Smooth muscle cell (in vitro differentiated cells): ENCODE data around the gene ZFHX3. TPM values are rescaled to one million over a fixed set of nuclear protein-coding genes. Genes with fewer than 3 reads are reported as not detected.
"Not testable (repeated sequence)": the region's sequence is repeated elsewhere in the genome, so short reads cannot be mapped to it uniquely, and the experiment has no call there.

Experiments
- DNase-seq: peaks from one replicate; lab custom pipeline; 2025; ENCODE audit not compliant: unreplicated experiment; lab: John Stamatoyannopoulos, UW
- H2AFZ ChIP-seq: fragments of 200-600 bp; sonication (generic); 2 replicates; pipeline ENCODE4 v1.6.0; 2016; ENCODE audit warnings: antibody characterized with exemption, low read depth, mild to moderate bottlenecking
- H3F3A ChIP-seq: fragments of 200-600 bp; sonication (generic); 2 replicates; pipeline ENCODE4 v1.6.0; 2017; ENCODE audit warnings: antibody characterized with exemption, low read depth
- H3K27ac ChIP-seq: fragments of 200-600 bp; sonication (generic); 2 replicates; pipeline ENCODE4 v1.5.1; 2016; ENCODE audit warnings: low read depth, mild to moderate bottlenecking
- H3K27me3 ChIP-seq: fragments of 200-600 bp; sonication (generic); 2 replicates; pipeline ENCODE4 v1.6.1; 2016; ENCODE audit warnings: low read depth, mild to moderate bottlenecking
- H3K36me3 ChIP-seq: fragments of 200-600 bp; sonication (generic); 2 replicates; pipeline ENCODE4 v1.5.1; 2016; ENCODE audit warnings: low read depth
- H3K4me1 ChIP-seq: fragments of 200-600 bp; sonication (generic); 2 replicates; pipeline ENCODE4 v1.5.1; 2016; ENCODE audit warnings: low read depth
- H3K4me2 ChIP-seq: fragments of 200-600 bp; sonication (generic); 2 replicates; pipeline ENCODE4 v1.6.0; 2016; ENCODE audit warnings: mild to moderate bottlenecking
- H3K4me3 ChIP-seq: fragments of 200-600 bp; sonication (generic); 2 replicates; pipeline ENCODE4 v1.5.1; 2016; ENCODE audit warnings: mild to moderate bottlenecking
- H3K79me2 ChIP-seq: fragments of 200-600 bp; sonication (generic); 2 replicates; pipeline ENCODE4 v1.6.0; 2016; ENCODE audit warnings: low read depth, mild to moderate bottlenecking
- H3K9ac ChIP-seq: fragments of 200-600 bp; sonication (generic); 2 replicates; pipeline ENCODE4 v1.6.0; 2016; ENCODE audit warnings: low read depth
- H3K9me3 ChIP-seq: fragments of 200-600 bp; sonication (generic); replicated peaks from 2 replicates; pipeline ENCODE4 v1.5.1; 2016; ENCODE audit warnings: low read depth
- H4K20me1 ChIP-seq: fragments of 200-600 bp; sonication (generic); 2 replicates; pipeline ENCODE4 v1.6.0; 2016; ENCODE audit warnings: low read depth
- CTCF ChIP-seq: fragments of 200-600 bp; sonication (generic); IDR thresholded peaks from 2 replicates; pipeline ENCODE4 v1.5.1; 2017; ENCODE audit warnings: borderline replicate concordance, mild to moderate bottlenecking, antibody characterized with exemption; ENCODE audit not compliant: insufficient read depth, poor library complexity, severe bottlenecking
- WGBS: methylation state at CpG from one replicate; pipeline ENCODE4 v1.1.7; 2016; ENCODE audit warnings: low lambda C conversion rate; 5-methylcytosine and 5-hydroxymethylcytosine counted together
- polyA plus RNA-seq: library from polyadenylated mRNA; unstranded; fragments of >200 nt; fragmentation: Nextera tagmentation; extraction: Ambion mirVana; gene quantifications from 2 replicates; pipeline ENCODE4 v1.2.1, GENCODE V29; 2016
- total RNA-seq: library from RNA; depleted of rRNA; stranded (reverse); fragments of >200 nt; gene quantifications from 2 replicates; pipeline ENCODE4 v1.2.3, GENCODE V29; 2014

The ZFHX3 gene
- total and polyA plus RNA-seq, 2 experiments from 2014 or later, result 3.1 to 9.8 TPM

GRCh38 chr16:72996291-72997062 is 51.5 kb downstream of the ZFHX3 start:
- H3K36me3 ChIP-seq, result no peaks in the 10 kb centered on the region
- H3K79me2 ChIP-seq, result peaks cover 93% of the 10 kb centered on the region
- 68% methylated on average over 11 of the region's 11 CpGs for WGBS
- peak overlapping the region; percentile 42 for H3K27ac ChIP-seq
- H3F3A ChIP-seq, result peaks cover 5% of the 10 kb centered on the region
- H3K4me3 ChIP-seq, result no peak overlapping the region
- H2AFZ ChIP-seq, result no peak overlapping the region
- no peaks in the 10 kb centered on the region for H3K27me3 ChIP-seq
- no peak for DNase-seq
- H3K9me3 ChIP-seq, result no peaks in the 10 kb centered on the region
- peaks cover 36% of the 10 kb centered on the region for H4K20me1 ChIP-seq
- peaks cover 33% of the 10 kb centered on the region for H3K4me1 ChIP-seq
- no peak for TF ChIP-seq CTCF
- H3K9ac ChIP-seq, result no peak overlapping the region
- H3K4me2 ChIP-seq, result no peak overlapping the region

GRCh38 chr16:72995882-72996270 is 52.1 kb downstream of the ZFHX3 start:
- WGBS, result 84% methylated on average over 9 of the region's 9 CpGs
- Histone ChIP-seq H3K4me1 (peaks cover 39% of the 10 kb centered on the region), H4K20me1 (peaks cover 36% of the 10 kb centered on the region), H3K79me2 (peaks cover 90% of the 10 kb centered on the region)
- H3K27me3 ChIP-seq, H3F3A ChIP-seq, H3K4me2 ChIP-seq, H3K9me3 ChIP-seq, H3K4me3 ChIP-seq, H2AFZ ChIP-seq, H3K36me3 ChIP-seq, DNase-seq, H3K27ac ChIP-seq, H3K9ac ChIP-seq: not testable (repeated sequence)

- peak; percentile 39 for TF ChIP-seq CTCF
Observed at GRCh38 chr16:72995151-72995881, 52.6 kb downstream of the ZFHX3 start.

GRCh38 chr16:72992142-72992601 is 55.8 kb downstream of the ZFHX3 start:
- Histone ChIP-seq H3K9me3 (no peaks in the 10 kb centered on the region), H3K27ac (peak overlapping the region; percentile 79), H3K4me1 (peaks cover 48% of the 10 kb centered on the region), H3K9ac (no peak overlapping the region), H3K27me3 (no peaks in the 10 kb centered on the region), H2AFZ (no peak overlapping the region), H3F3A (peaks cover 6% of the 10 kb centered on the region), H3K4me3 (no peak overlapping the region), H3K4me2 (peak overlapping the region; percentile 73), H3K36me3 (no peaks in the 10 kb centered on the region), H4K20me1 (peaks cover 50% of the 10 kb centered on the region), H3K79me2 (peaks cover 76% of the 10 kb centered on the region)
- DNase-seq, result no peak
- TF ChIP-seq CTCF, result no peak
- 8% methylated on average over 6 of the region's 6 CpGs for WGBS

More at GRCh38 chr16:72995151-72995881, 52.6 kb downstream of the ZFHX3 start:
- no peaks in the 10 kb centered on the region for H3K9me3 ChIP-seq
- WGBS, result 79% methylated on average over 18 of the region's 18 CpGs
- H3K27ac ChIP-seq, result no peak overlapping the region
- H2AFZ ChIP-seq, result no peak overlapping the region
- H3K4me1 ChIP-seq, result peaks cover 43% of the 10 kb centered on the region
- no peak overlapping the region for H3K9ac ChIP-seq
- H3K4me3 ChIP-seq, result no peak overlapping the region
- H4K20me1 ChIP-seq, result peaks cover 36% of the 10 kb centered on the region
- no peaks in the 10 kb centered on the region for H3K36me3 ChIP-seq
- peaks cover 6% of the 10 kb centered on the region for H3F3A ChIP-seq
- peaks cover 85% of the 10 kb centered on the region for H3K79me2 ChIP-seq
- no peak overlapping the region for H3K4me2 ChIP-seq
- no peak for DNase-seq
- no peaks in the 10 kb centered on the region for H3K27me3 ChIP-seq
